GM23248 (cell line): ENCODE measurements around the gene SRP14. TPM values are rescaled to one million over a fixed set of nuclear protein-coding genes. Genes with fewer than 3 reads are reported as not detected.
A peak's percentile ranks its signal among the peaks of the same experiment; 100 is the strongest.

Source experiments
- DNase-seq: peaks from one replicate; pipeline ENCODE4 v3.0.0-alpha.2; 2015
- H2AFZ ChIP-seq: fragments of 200-600 bp; sonication (generic); 2 replicates; pipeline ENCODE4 v1.6.1; 2016; ENCODE audit warnings: antibody characterized with exemption
- H3F3A ChIP-seq: fragments of 200-600 bp; sonication (generic); 2 replicates; pipeline ENCODE4 v1.6.1; 2016; ENCODE audit warnings: mild to moderate bottlenecking, antibody characterized with exemption, mixed run types; ENCODE audit not compliant: insufficient read depth
- H3K27ac ChIP-seq: fragments of 200-600 bp; sonication (generic); 2 replicates; pipeline ENCODE4 v1.5.1; 2016; ENCODE audit warnings: mild to moderate bottlenecking
- H3K27me3 ChIP-seq: fragments of 200-600 bp; sonication (generic); replicated peaks from 2 replicates; pipeline ENCODE4 v1.6.1; 2016; ENCODE audit warnings: mild to moderate bottlenecking; ENCODE audit not compliant: insufficient read depth
- H3K36me3 ChIP-seq: fragments of 200-600 bp; sonication (generic); 2 replicates; pipeline ENCODE4 v1.6.1; 2016; ENCODE audit warnings: low read depth, mild to moderate bottlenecking
- H3K4me1 ChIP-seq: fragments of 200-600 bp; sonication (generic); 2 replicates; pipeline ENCODE4 v1.6.1; 2016; ENCODE audit warnings: mild to moderate bottlenecking; ENCODE audit not compliant: insufficient read depth
- H3K4me2 ChIP-seq: fragments of 200-600 bp; sonication (generic); one replicate; pipeline ENCODE4 v1.6.1; 2016; ENCODE audit warnings: mild to moderate bottlenecking; ENCODE audit not compliant: unreplicated experiment
- H3K4me3 ChIP-seq: fragments of 200-600 bp; sonication (generic); 2 replicates; pipeline ENCODE4 v1.5.1; 2016; ENCODE audit warnings: mild to moderate bottlenecking
- H3K79me2 ChIP-seq: fragments of 200-600 bp; sonication (generic); 2 replicates; pipeline ENCODE4 v1.6.1; 2016; ENCODE audit warnings: mild to moderate bottlenecking; ENCODE audit not compliant: insufficient read depth
- H3K9ac ChIP-seq: fragments of 200-600 bp; sonication (generic); 2 replicates; pipeline ENCODE4 v1.6.1; 2016; ENCODE audit warnings: mild to moderate bottlenecking
- H3K9me2 ChIP-seq: fragments of 200-600 bp; sonication (generic); 2 replicates; pipeline ENCODE4 v1.6.1; 2016; ENCODE audit warnings: mixed run types, mild to moderate bottlenecking, moderate library complexity; ENCODE audit not compliant: insufficient read depth
- H3K9me3 ChIP-seq: fragments of 200-600 bp; sonication (generic); one replicate; pipeline ENCODE4 v1.6.1; 2017; ENCODE audit warnings: low read depth
- H4K20me1 ChIP-seq: fragments of 200-600 bp; sonication (generic); 2 replicates; pipeline ENCODE4 v1.6.0; 2016; ENCODE audit not compliant: insufficient read depth
- EZH2 ChIP-seq: fragments of 200-600 bp; sonication (generic); IDR thresholded peaks from 2 replicates; pipeline ENCODE4 v1.6.1; 2018; ENCODE audit warnings: antibody characterized with exemption, mild to moderate bottlenecking; ENCODE audit not compliant: insufficient read depth, poor library complexity, severe bottlenecking
- EZH2phosphoT487 ChIP-seq: fragments of 200-600 bp; sonication (generic); IDR thresholded peaks from 2 replicates; pipeline ENCODE4 v1.6.1; 2018; ENCODE audit warnings: antibody characterized with exemption, moderate library complexity, mild to moderate bottlenecking, low read depth; ENCODE audit not compliant: insufficient read depth
- WGBS, 2 experiments: methylation state at CpG; one replicate each; pipeline ENCODE4 v1.1.6; 2015 to 2017; ENCODE audit warnings: low lambda C conversion rate in 2 of 2, low coverage in 1 of 2; ENCODE audit errors: missing lambda C conversion rate in 2 of 2; 5-methylcytosine and 5-hydroxymethylcytosine counted together
- in situ Hi-C: fragments of 300-500 bp; cut with MboI; formaldehyde crosslinking; loops from 2 replicates; pipeline ENCODE4 v1.15.0; 2020
- polyA plus RNA-seq: library from polyadenylated mRNA; unstranded; fragments of >200 nt; fragmentation: Nextera tagmentation; extraction: Ambion mirVana; gene quantifications from 2 replicates; pipeline ENCODE4 v1.2.1, GENCODE V29; 2016
- total RNA-seq: library from RNA; depleted of rRNA; stranded (reverse); fragments of >200 nt; shearing (Covaris generic); gene quantifications from 2 replicates; pipeline ENCODE4 v1.2.3, GENCODE V29; 2014

The SRP14 gene
- total and polyA plus RNA-seq, 2 experiments from 2014 or later: 282 to 796 TPM

DNA sequence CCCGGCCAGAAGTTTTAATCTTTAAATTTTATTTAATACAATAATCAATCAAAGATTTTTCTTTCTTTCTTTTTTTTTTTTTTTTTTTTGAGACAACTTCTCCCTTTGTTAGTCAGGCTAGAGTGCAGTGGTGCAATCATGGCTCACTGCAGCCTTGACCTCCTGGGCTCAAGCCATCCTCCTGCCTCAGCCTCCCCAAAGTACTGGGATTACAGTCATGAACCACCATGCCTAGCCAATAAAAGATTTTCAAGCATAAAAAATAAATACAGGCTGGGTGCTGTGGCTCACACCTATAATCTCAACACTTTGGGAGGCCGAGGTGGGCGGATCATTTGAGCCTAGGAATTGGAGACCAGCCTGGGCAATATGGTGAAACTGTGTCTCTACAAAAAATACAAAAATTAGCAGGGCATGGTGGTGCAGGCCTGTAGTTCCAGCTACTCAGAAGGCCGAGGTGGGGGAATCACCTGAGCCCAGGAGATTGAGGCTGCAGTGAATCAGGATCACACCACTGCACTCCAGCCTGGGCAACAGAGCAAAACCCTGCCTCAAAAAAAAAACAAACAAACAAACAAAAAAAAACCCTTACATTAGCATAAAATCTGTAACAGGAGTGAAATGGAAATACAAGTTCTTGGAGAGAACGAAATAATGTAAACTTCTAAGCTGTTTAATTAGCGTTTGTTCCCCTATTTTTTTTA, 29.1 kb upstream of the SRP14 start:
- no peak overlapping the region for H3K27ac ChIP-seq
- no peaks in the 10 kb centered on the region for H3K27me3 ChIP-seq
- 80 to 84% methylated on average over 6 of the region's 6 CpGs for WGBS, 2 experiments
- peaks cover 27% of the 10 kb centered on the region for H3K4me1 ChIP-seq
- H3K36me3 ChIP-seq: no peaks in the 10 kb centered on the region
- H3K79me2 ChIP-seq: no peaks in the 10 kb centered on the region
- no peaks in the 10 kb centered on the region for H3K9me2 ChIP-seq
- DNase-seq: no peak
- no peaks in the 10 kb centered on the region for H4K20me1 ChIP-seq
- H3K9ac ChIP-seq: no peak overlapping the region
- in situ Hi-C loops: no loop called here
- no peak overlapping the region for H2AFZ ChIP-seq
- no peaks in the 10 kb centered on the region for H3K9me3 ChIP-seq
- no peak overlapping the region for H3K4me2 ChIP-seq
- no peak overlapping the region for H3K4me3 ChIP-seq
- peaks cover 14% of the 10 kb centered on the region for H3F3A ChIP-seq
- TF ChIP-seq EZH2 (no peak), EZH2phosphoT487 (no peak)

- Histone ChIP-seq H3K9me2 (no peaks in the 10 kb centered on the region), H4K20me1 (no peaks in the 10 kb centered on the region), H3K79me2 (no peaks in the 10 kb centered on the region), H3K27ac (no peak overlapping the region), H3K4me1 (peaks cover 29% of the 10 kb centered on the region), H3K4me3 (no peak overlapping the region), H3F3A (peaks cover 14% of the 10 kb centered on the region), H3K36me3 (no peaks in the 10 kb centered on the region), H2AFZ (no peak overlapping the region), H3K27me3 (no peaks in the 10 kb centered on the region), H3K9me3 (no peaks in the 10 kb centered on the region), H3K4me2 (no peak overlapping the region), H3K9ac (no peak overlapping the region)
- 70 to 79% methylated on average over 5 of the region's 5 CpGs for WGBS, 2 experiments
- DNase-seq: no peak
- in situ Hi-C loops: no loop called here
- TF ChIP-seq EZH2phosphoT487: no peak
- TF ChIP-seq EZH2: no peak
These were observed 27.6 kb upstream of the SRP14 start for GRCh38 chr15:40066589-40066988.

- Histone ChIP-seq H3K4me2 (no peak overlapping the region), H3K27me3 (no peaks in the 10 kb centered on the region), H3K9ac (no peak overlapping the region), H3F3A (peaks cover 14% of the 10 kb centered on the region), H3K79me2 (no peaks in the 10 kb centered on the region), H3K4me3 (no peak overlapping the region), H3K4me1 (peaks cover 29% of the 10 kb centered on the region), H3K9me3 (no peaks in the 10 kb centered on the region), H3K36me3 (no peaks in the 10 kb centered on the region), H2AFZ (no peak overlapping the region), H3K9me2 (no peaks in the 10 kb centered on the region), H4K20me1 (no peaks in the 10 kb centered on the region), H3K27ac (no peak overlapping the region)
- in situ Hi-C loops: no loop called here
- no peak for DNase-seq
- no peak for TF ChIP-seq EZH2phosphoT487
- TF ChIP-seq EZH2: no peak
- 95 to 96% methylated on average over 3 of the region's 3 CpGs for WGBS, 2 experiments
These were observed 26.2 kb upstream of the SRP14 start for GRCh38 chr15:40065166-40065565.

DNA sequence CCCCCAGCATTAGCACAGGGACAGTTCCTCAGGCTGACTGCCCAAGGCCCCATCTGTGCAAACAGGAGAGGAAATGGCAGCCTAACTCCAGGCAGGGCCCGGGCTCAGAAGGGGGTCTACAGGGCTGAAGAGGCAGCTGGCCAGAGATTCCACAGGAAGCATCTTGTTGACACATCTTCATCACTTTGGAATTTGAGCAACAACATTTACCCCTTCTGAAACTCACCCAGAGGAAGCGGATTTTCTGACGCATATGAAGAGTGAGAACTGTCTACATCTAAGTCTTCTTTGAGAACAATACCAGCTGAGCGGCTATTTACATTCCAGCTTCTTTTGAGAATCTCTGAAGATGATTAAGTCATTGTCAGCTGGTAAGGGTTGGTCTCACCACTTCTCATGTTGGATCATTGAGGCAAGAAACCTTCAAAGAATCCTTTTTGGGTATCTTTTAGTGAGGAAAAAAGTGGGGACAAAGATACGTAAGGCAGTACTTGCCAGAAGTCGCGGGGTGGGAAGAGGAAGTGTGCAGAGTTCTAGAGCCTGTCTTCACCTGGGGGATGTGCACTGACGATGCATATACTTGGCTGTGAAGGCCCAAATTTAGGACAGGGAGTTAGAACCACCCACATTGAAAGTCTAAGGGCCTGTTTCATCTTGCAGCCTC, 25.4 kb upstream of the SRP14 start:
- H3K4me2 ChIP-seq: peak overlapping the region; percentile 41

More for the DNA sequence above, 25.4 kb upstream of the SRP14 start:
- Histone ChIP-seq H3F3A (peaks cover 14% of the 10 kb centered on the region), H2AFZ (no peak overlapping the region), H3K27me3 (no peaks in the 10 kb centered on the region), H4K20me1 (no peaks in the 10 kb centered on the region), H3K36me3 (no peaks in the 10 kb centered on the region), H3K9ac (no peak overlapping the region), H3K4me1 (peaks cover 29% of the 10 kb centered on the region), H3K9me3 (no peaks in the 10 kb centered on the region), H3K79me2 (no peaks in the 10 kb centered on the region), H3K4me3 (no peak overlapping the region), H3K9me2 (no peaks in the 10 kb centered on the region), H3K27ac (peak overlapping the region; percentile 64)
- peak; percentile 69 for DNase-seq
- in situ Hi-C loops: no loop called here
- no peak for TF ChIP-seq EZH2phosphoT487
- no peak for TF ChIP-seq EZH2
- 61 to 75% methylated on average over 8 of the region's 8 CpGs for WGBS, 2 experiments
